GM12873 (cell line): Measurements from ENCODE around the gene C13orf46.

ENCODE experiments used
- TF ChIP-seq, protein P1 (sequence below): IDR thresholded peaks from 2 replicates; pipeline ENCODE4 v1.5.1; 2012; ENCODE audit warnings: low read depth, mild to moderate bottlenecking, moderate library complexity, low read length, control low read depth; ENCODE audit not compliant: insufficient read depth; ENCODE audit errors: missing control alignments

The C13orf46 gene

DNA sequence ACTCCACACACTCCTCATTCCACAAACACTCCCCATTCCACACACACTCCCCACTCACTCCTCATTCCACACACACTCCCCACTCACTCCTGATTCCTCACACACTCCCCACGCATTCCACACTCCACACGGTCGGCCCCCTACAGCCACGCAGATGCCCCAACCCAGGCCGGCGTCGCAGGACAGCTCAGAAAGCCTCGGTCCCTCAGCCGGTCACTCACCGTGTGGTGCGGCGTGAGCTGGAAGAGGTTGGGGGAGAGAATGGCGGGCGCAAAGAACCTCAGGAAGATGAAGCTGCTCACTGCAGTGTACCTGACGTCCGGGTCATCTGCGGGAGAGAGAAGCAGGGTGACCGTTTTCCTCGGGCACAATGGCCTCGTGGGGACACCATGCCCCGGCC is 39.0 kb upstream of the C13orf46 start:
- TF ChIP-seq, protein P1, sequence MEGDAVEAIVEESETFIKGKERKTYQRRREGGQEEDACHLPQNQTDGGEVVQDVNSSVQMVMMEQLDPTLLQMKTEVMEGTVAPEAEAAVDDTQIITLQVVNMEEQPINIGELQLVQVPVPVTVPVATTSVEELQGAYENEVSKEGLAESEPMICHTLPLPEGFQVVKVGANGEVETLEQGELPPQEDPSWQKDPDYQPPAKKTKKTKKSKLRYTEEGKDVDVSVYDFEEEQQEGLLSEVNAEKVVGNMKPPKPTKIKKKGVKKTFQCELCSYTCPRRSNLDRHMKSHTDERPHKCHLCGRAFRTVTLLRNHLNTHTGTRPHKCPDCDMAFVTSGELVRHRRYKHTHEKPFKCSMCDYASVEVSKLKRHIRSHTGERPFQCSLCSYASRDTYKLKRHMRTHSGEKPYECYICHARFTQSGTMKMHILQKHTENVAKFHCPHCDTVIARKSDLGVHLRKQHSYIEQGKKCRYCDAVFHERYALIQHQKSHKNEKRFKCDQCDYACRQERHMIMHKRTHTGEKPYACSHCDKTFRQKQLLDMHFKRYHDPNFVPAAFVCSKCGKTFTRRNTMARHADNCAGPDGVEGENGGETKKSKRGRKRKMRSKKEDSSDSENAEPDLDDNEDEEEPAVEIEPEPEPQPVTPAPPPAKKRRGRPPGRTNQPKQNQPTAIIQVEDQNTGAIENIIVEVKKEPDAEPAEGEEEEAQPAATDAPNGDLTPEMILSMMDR, result no peak

DNA sequence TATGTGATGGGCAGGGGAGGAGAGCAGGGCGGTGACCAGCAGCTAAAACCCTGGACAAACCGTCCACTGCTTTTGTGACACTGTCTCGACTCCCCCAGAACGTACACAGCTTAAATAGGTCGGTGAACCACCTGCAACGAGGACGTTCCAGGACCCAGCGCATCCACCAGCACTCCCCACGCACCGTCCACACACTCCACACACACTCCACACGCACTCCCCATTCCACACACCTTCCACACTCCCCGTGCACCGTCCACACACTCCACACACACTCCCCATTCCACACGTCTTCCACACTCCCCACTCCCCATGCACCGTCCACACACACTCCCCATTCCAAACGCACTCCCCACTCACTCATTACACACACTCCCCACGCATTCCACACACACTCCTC is 38.3 kb upstream of the C13orf46 start:
- TF ChIP-seq, protein P1, result no peak

DNA sequence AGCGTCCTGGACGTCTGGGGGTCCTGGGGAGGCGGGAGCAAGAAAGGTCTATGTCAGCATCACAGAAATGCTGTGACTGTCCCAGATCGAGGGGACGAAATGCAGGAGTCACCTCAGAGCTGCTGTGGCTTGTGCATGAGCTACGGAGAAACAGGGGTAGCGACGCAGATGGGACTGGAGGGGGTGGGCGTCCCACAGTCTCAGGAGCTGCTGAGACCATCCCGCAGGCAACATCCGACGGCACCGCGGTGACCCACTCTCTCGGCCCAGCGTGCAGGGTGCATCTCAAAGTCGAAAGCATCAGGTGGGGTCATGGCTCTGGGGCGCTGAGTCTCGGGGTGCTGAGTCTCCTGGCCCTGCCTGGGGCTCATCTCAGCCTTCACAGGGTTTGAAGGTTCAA is 37.4 kb upstream of the C13orf46 start:
- TF ChIP-seq, protein P1, result no peak

DNA sequence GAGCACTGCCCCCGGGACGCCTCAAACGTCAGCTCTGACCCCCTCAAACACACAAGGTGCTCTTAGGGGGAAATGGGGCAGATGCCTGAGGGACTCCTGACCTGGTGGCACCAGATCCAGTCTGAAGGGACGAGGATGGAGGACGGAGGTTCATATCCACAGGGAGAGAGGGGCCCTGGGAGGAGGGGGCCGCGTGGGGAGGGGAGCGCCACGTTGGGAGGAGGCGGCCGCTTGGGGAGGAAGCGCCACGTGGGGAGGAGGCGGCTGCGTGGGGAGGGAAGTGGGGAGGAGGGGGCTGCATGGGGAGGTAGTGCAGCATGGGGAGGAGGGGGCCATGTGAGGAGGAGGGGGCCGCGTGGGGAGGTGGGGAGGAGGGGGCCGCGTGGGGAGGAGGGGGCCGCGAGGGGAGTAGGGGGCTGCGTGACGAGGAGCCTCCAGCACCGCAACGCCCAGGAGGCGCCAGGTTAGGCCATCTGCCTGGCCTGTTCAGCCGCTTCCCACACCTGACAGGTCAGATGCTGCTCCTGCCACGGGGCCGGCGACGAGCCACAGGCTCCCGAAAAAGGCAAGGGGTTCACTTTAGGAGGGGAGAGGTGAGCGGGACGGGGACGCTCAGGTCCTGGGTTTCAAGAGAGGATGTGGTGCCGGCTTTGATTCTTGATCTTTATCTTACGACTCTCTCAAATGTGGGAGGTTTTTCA is 36.7 kb upstream of the C13orf46 start:
- TF ChIP-seq, protein P1, result no peak

DNA sequence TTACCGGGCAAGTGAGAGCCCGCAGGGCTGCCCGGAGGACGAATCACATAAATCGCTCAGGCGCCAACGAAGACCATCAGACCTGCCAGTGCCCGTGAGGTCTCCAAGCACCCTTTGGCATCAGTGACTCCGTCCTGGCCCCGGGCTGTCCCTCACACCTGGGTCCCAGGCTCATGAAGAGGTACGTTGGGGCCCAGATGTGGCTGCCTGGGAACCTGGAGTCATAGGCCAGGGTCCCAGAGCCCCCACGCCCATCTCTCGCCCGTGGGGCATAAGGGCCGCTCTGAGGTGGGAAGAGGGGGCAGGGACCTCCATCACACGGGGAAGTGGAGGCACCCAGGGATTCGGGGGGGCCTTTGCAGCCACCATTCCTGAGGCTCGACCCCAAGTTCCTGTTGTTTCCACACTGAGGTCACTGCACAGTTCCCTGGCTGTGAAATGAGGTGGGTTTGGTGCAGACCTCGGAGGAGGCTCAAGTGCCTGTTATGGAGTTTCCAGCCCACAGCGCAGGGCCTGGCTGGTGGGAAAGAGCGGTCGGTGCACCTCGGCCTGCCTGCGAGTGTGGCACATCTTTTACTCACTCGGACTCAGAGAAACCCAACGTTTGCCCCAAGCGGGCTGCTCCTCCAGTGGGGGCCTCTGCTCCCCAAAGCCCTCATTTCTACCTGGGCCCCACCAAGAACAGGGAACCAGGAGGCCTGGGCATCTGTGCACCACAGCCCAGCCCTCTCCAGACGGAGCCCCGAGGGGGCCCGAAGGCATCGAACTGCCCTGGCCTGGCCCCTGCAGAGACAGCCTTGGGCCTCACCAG is 35.9 kb upstream of the C13orf46 start:
- TF ChIP-seq, protein P1, result no peak

DNA sequence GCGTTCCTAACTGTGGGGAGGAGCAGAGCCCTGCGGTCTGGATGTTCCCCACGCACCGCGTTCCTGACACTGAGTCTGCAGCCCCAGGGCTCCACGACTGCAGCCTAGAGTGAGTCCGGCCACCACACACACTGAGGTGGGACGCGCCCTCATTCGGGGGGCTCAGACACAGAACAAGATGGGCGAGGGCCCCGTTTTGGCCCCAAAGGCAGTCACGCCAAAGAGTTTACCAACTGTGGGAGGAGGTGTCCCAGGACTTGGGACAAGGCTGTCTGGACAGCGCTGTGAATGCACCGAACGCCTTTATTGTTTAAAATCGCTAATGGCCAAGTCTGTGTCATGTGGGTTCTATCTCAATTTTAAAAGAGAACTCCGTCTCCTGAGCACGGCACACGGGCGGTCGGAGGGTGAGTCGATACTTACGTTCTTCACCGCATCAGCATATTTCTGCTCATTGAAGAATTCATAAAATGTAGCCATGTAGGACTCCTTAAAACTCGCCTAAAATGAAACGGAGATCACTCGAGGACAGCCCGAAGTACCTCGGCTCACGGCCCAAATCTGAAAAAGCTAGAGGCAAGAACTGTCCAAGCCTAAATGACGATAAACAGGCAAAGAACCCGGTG is 35.2 kb upstream of the C13orf46 start:
- TF ChIP-seq, protein P1, result no peak

DNA sequence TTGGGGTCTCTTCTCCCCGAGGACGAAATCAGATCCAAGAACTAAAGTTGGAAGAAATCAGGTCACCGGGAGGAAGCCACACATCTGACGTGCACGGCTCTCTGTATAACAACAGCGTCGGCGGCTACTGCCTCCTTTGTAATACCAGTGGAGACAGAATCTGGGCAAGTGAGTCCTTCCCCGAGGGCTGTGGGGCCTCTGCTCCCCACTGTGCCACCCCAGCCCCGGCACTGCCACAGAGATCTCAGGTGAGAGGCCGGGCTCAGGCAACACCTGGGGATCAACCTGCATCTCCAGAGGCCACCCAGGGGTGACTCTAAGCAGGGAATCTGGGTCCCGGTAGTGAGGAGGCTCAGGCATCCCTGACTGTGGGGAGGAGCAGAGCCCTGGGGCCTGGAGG is 33.7 kb upstream of the C13orf46 start:
- TF ChIP-seq, protein P1, result no peak
